KBM-7 (cell line): ENCODE data around the gene TCAP.
"Not testable (repeated sequence)": the region's sequence is repeated elsewhere in the genome, so short reads cannot be mapped to it uniquely, and the experiment has no call there.

Experiments used
- DNase-seq: peaks from one replicate; pipeline ENCODE4 v3.0.0-alpha.2; 2015
- in situ Hi-C: fragments of 300-500 bp; cut with MboI; formaldehyde crosslinking; loops from 2 replicates; pipeline ENCODE4 v1.14.3; 2020; ENCODE audit warnings: low sequenced_read_pairs, low pct_unique_long_range_greater_than_20kb, mixed read lengths

The TCAP gene

GRCh38 chr17:39697961-39698360 is 32.8 kb downstream of the TCAP start:
- in situ Hi-C loops: no loop called here
- no peak for DNase-seq

- DNase-seq, in situ Hi-C loops: not testable (repeated sequence)
Measured at GRCh38 chr17:39699157-39699817, 34.1 kb downstream of the TCAP start.

- in situ Hi-C loops: no loop called here
- no peak for DNase-seq
Measured at GRCh38 chr17:39699818-39700147, 34.6 kb downstream of the TCAP start, which contains the start of gene ERBB2. TSS of gene ERBB2 (plus strand) at chr17:39700064. CDS start at chr17:39700239, 175 bp downstream.

GRCh38 chr17:39700148-39700987 is 35.2 kb downstream of the TCAP start:
- no peak for DNase-seq
- in situ Hi-C loops: no loop called here

- in situ Hi-C loops: no loop called here
- DNase-seq: no peak
Measured at GRCh38 chr17:39701012-39701783, 36.0 kb downstream of the TCAP start.

- no peak for DNase-seq
- in situ Hi-C loops: no loop called here
Measured at GRCh38 chr17:39701784-39702422, 36.8 kb downstream of the TCAP start.

- DNase-seq: no peak
Measured at GRCh38 chr17:39702901-39703893, 38.0 kb downstream of the TCAP start.

GRCh38 chr17:39703913-39704312 is 38.8 kb downstream of the TCAP start:
- in situ Hi-C loops: no loop called here
- DNase-seq: no peak

More at GRCh38 chr17:39702901-39703893, 38.0 kb downstream of the TCAP start:
- in situ Hi-C loops: no loop called here

- no peak for DNase-seq
- in situ Hi-C loops: no loop called here
Measured at GRCh38 chr17:39704821-39705551, 39.8 kb downstream of the TCAP start.

GRCh38 chr17:39705786-39706348 is 40.7 kb downstream of the TCAP start:
- DNase-seq: no peak
- in situ Hi-C loops: no loop called here

GRCh38 chr17:39706383-39706782 is 41.2 kb downstream of the TCAP start:
- in situ Hi-C loops: no loop called here
- no peak for DNase-seq

- in situ Hi-C loops: no loop called here
Measured at GRCh38 chr17:39706921-39707337, 41.8 kb downstream of the TCAP start.

GRCh38 chr17:39709319-39709997 is 44.3 kb downstream of the TCAP start:
- in situ Hi-C loops: no loop called here
- DNase-seq: no peak

More at GRCh38 chr17:39706921-39707337, 41.8 kb downstream of the TCAP start:
- DNase-seq: no peak

GRCh38 chr17:39709998-39710964 is 45.1 kb downstream of the TCAP start:
- DNase-seq: no peak
- in situ Hi-C loops: no loop called here

- DNase-seq, in situ Hi-C loops: not testable (repeated sequence)
Measured at GRCh38 chr17:39711071-39711470, 45.9 kb downstream of the TCAP start.

- no peak for DNase-seq
- in situ Hi-C loops: no loop called here
Measured at GRCh38 chr17:39711851-39712250, 46.7 kb downstream of the TCAP start.
